Neural cell (in vitro differentiated cells): ENCODE data around the gene PRDM11. TPM values are rescaled to one million over a fixed set of nuclear protein-coding genes. Genes with fewer than 3 reads are reported as not detected.

Experiments
- H2AFZ ChIP-seq: fragments of 200-600, 300-800 bp; sonication (generic), shearing (Covaris generic); 2 replicates; pipeline ENCODE4 v1.6.0; 2014; ENCODE audit warnings: low read depth, mild to moderate bottlenecking, antibody characterized with exemption, low read length, moderate library complexity
- H3F3A ChIP-seq: fragments of 200-600 bp; shearing (Covaris generic); 2 replicates; pipeline ENCODE4 v1.6.1; 2016; ENCODE audit warnings: mild to moderate bottlenecking, moderate library complexity, mixed read lengths, antibody characterized with exemption, low read length; ENCODE audit not compliant: insufficient read depth, poor library complexity, severe bottlenecking
- H3K27ac ChIP-seq: fragments of 200-600, 300-800 bp; sonication (generic), shearing (Covaris generic); 2 replicates; pipeline ENCODE4 v1.5.1; 2014; ENCODE audit warnings: mild to moderate bottlenecking, low read length, moderate library complexity
- H3K27me3 ChIP-seq: fragments of 300-800, 200-600 bp; sonication (generic), shearing (Covaris generic); 2 replicates; pipeline ENCODE4 v1.6.0; 2014; ENCODE audit warnings: mild to moderate bottlenecking, low read depth, low read length, moderate library complexity; ENCODE audit not compliant: insufficient read depth
- H3K36me3 ChIP-seq: fragments of 300-800, 200-600 bp; sonication (generic), shearing (Covaris generic); 2 replicates; pipeline ENCODE4 v1.5.1; 2014; ENCODE audit warnings: mild to moderate bottlenecking, antibody characterized with exemption, low read length, moderate library complexity; ENCODE audit not compliant: insufficient read depth
- H3K4me2 ChIP-seq: fragments of 300-800, 200-600 bp; sonication (generic), shearing (Covaris generic); 2 replicates; pipeline ENCODE4 v1.6.0; 2014; ENCODE audit warnings: mild to moderate bottlenecking, low read length
- H3K4me3 ChIP-seq: fragments of 300-800, 200-600 bp; sonication (generic), shearing (Covaris generic); 2 replicates; pipeline ENCODE4 v1.5.1; 2014; ENCODE audit warnings: mild to moderate bottlenecking, low read length, moderate library complexity
- H3K79me2 ChIP-seq: fragments of 200-600 bp; shearing (Covaris generic); replicated peaks from 2 replicates; pipeline ENCODE4 v1.6.0; 2014; ENCODE audit warnings: mild to moderate bottlenecking, low read length, moderate library complexity; ENCODE audit not compliant: insufficient read depth
- H3K9ac ChIP-seq: fragments of 300-800, 200-600 bp; sonication (generic), shearing (Covaris generic); 2 replicates; pipeline ENCODE4 v1.6.1; 2016; ENCODE audit warnings: mild to moderate bottlenecking, low read length, mixed read lengths
- H3K9me2 ChIP-seq: fragments of 200-600 bp; shearing (Covaris generic); 2 replicates; pipeline ENCODE4 v1.6.1; 2016; ENCODE audit warnings: mild to moderate bottlenecking, low read length, mixed read lengths; ENCODE audit not compliant: insufficient read depth
- H3K9me3 ChIP-seq: fragments of 200-600, 300-800 bp; sonication (generic), shearing (Covaris generic); 2 replicates; pipeline ENCODE4 v1.6.1; 2016; ENCODE audit warnings: mild to moderate bottlenecking, mixed run types, low read length, moderate library complexity, mixed read lengths
- H4K20me1 ChIP-seq: fragments of 200-600 bp; shearing (Covaris generic); 2 replicates; pipeline ENCODE4 v1.6.1; 2016; ENCODE audit warnings: mild to moderate bottlenecking, mixed run types; ENCODE audit not compliant: insufficient read depth
- EP300 ChIP-seq: fragments of 450-650 bp; conservative IDR thresholded peaks from 2 replicates; pipeline ENCODE4 v1.6.1; 2014; ENCODE audit warnings: antibody characterized with exemption, mild to moderate bottlenecking, moderate library complexity; ENCODE audit not compliant: poor library complexity, severe bottlenecking
- EZH2 ChIP-seq: fragments of 200-600, 300-800 bp; shearing (Covaris generic), sonication (generic); IDR thresholded peaks from 2 replicates; pipeline ENCODE4 v1.6.1; 2014; ENCODE audit warnings: antibody characterized with exemption, low read length, borderline replicate concordance, mild to moderate bottlenecking; ENCODE audit not compliant: insufficient read depth, poor library complexity, severe bottlenecking
- MXI1 ChIP-seq: fragments of 450-650 bp; conservative IDR thresholded peaks from 2 replicates; pipeline ENCODE4 v1.6.1; 2014; ENCODE audit warnings: antibody characterized with exemption, mild to moderate bottlenecking; ENCODE audit not compliant: poor library complexity, severe bottlenecking
- POLR2AphosphoS5 ChIP-seq: IDR thresholded peaks from 2 replicates; pipeline ENCODE4 v1.6.1; 2012
- RAD21 ChIP-seq: fragments of 450-650 bp; conservative IDR thresholded peaks from 2 replicates; pipeline ENCODE4 v1.6.1; 2014; ENCODE audit warnings: antibody characterized with exemption, mild to moderate bottlenecking, moderate library complexity
- REST ChIP-seq: IDR thresholded peaks from 2 replicates; pipeline ENCODE4 v1.6.1; 2012; ENCODE audit warnings: borderline replicate concordance
- SMC3 ChIP-seq: fragments of 450-650 bp; conservative IDR thresholded peaks from 2 replicates; pipeline ENCODE4 v1.6.1; 2014; ENCODE audit warnings: antibody characterized with exemption, mild to moderate bottlenecking, moderate library complexity; ENCODE audit not compliant: poor library complexity
- TAF1 ChIP-seq: IDR thresholded peaks from 2 replicates; pipeline ENCODE4 v1.6.1; 2012; ENCODE audit warnings: low read depth
- polyA plus RNA-seq: library from polyadenylated mRNA; depleted of rRNA; stranded (reverse); fragments of >200 nt; gene quantifications from 2 replicates; pipeline ENCODE4 v1.2.3, GENCODE V29; 2014
- TF ChIP-seq, protein P1 (sequence below): fragments of 450-650 bp; IDR thresholded peaks from 2 replicates; pipeline ENCODE4 v1.5.1; 2014; ENCODE audit warnings: antibody characterized with exemption, mild to moderate bottlenecking, moderate library complexity; ENCODE audit not compliant: poor library complexity, severe bottlenecking

Gene PRDM11
- polyA plus RNA-seq, 1 donor from 2014 or later: 2.0 TPM

DNA sequence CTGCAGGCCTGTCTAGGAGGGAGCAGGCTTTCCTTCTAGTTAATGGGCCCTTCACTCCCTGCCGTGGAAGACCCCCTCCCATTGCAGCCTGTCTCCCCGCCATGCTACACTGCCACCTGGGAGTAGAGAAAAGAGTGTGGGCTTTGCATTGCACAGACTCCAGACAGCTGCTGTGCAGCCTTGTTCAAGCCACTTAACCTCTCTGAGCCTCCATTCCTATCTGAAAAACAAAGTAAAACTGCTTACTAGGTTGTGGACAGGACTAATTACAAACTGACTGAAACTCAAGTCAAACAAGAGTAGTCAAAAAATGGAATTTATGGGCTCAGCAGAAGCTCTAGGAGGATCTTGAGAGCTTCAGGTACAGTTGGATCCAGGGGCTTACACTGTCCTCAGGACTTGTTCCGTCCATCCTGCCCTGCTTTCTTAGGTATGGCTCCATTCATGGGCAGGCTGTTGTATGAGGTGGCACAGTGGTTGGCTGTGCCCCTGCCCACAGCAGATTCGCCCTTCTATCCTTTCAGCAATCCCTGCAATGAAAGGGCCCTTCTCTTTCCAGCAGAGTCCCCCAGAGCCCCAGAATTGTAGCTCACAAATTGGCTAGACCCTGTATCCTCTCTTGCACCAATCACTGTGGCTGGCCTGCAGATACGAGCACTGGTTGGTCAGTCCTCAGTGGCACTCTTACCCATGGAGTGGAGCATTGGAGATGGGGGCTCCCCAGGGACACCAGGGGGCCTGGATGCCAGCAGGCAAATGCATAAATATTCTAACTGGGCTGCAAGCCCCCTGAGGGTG is 19.6 kb downstream of the PRDM11 start:
- no peak for TF ChIP-seq TAF1
- TF ChIP-seq RAD21: no peak
- no peak for TF ChIP-seq REST
- TF ChIP-seq MXI1: no peak
- no peak for TF ChIP-seq EP300
- TF ChIP-seq, protein P1, sequence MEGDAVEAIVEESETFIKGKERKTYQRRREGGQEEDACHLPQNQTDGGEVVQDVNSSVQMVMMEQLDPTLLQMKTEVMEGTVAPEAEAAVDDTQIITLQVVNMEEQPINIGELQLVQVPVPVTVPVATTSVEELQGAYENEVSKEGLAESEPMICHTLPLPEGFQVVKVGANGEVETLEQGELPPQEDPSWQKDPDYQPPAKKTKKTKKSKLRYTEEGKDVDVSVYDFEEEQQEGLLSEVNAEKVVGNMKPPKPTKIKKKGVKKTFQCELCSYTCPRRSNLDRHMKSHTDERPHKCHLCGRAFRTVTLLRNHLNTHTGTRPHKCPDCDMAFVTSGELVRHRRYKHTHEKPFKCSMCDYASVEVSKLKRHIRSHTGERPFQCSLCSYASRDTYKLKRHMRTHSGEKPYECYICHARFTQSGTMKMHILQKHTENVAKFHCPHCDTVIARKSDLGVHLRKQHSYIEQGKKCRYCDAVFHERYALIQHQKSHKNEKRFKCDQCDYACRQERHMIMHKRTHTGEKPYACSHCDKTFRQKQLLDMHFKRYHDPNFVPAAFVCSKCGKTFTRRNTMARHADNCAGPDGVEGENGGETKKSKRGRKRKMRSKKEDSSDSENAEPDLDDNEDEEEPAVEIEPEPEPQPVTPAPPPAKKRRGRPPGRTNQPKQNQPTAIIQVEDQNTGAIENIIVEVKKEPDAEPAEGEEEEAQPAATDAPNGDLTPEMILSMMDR: no peak
- TF ChIP-seq SMC3: no peak
- TF ChIP-seq POLR2AphosphoS5: no peak
- no peak for TF ChIP-seq EZH2
- H3K9ac ChIP-seq: no peak overlapping the region
- no peak overlapping the region for H2AFZ ChIP-seq
- H3K79me2 ChIP-seq: no peaks in the 10 kb centered on the region
- no peaks in the 10 kb centered on the region for H3K9me2 ChIP-seq
- no peaks in the 10 kb centered on the region for H3K27me3 ChIP-seq
- H3F3A ChIP-seq: no peaks in the 10 kb centered on the region
- no peaks in the 10 kb centered on the region for H4K20me1 ChIP-seq
- no peaks in the 10 kb centered on the region for H3K9me3 ChIP-seq
- no peak overlapping the region for H3K4me3 ChIP-seq
- H3K4me2 ChIP-seq: no peak overlapping the region
- no peaks in the 10 kb centered on the region for H3K36me3 ChIP-seq
- H3K27ac ChIP-seq: no peak overlapping the region

- Histone ChIP-seq H3K79me2 (no peaks in the 10 kb centered on the region), H3K9me3 (no peaks in the 10 kb centered on the region), H3K27me3 (no peaks in the 10 kb centered on the region), H4K20me1 (no peaks in the 10 kb centered on the region), H3K27ac (no peak overlapping the region), H3K9ac (no peak overlapping the region), H2AFZ (no peak overlapping the region), H3K4me3 (no peak overlapping the region), H3K4me2 (no peak overlapping the region), H3F3A (no peaks in the 10 kb centered on the region), H3K36me3 (no peaks in the 10 kb centered on the region), H3K9me2 (no peaks in the 10 kb centered on the region)
- TF ChIP-seq RAD21 (no peak), SMC3 (no peak)
These were observed 20.1 kb downstream of the PRDM11 start for GRCh38 chr11:45166604-45166897.
